Activated B cell treated with CpG ODN at 0.5 μM for 24 hours (primary cell): Measurements from ENCODE around the gene MSL1. TPM values are rescaled to one million over a fixed set of nuclear protein-coding genes. Genes with fewer than 3 reads are reported as not detected.

Source experiments
- ATAC-seq: fragments of 200-7000 bp; cut with Tn5 transposase; one replicate; pipeline ENCODE4 v1.10.0; 2021; ENCODE audit warnings: low read depth, mild to moderate bottlenecking, moderate library complexity
- CTCF ChIA-PET: fragments of 350-600 bp; sonication (Branson Sonifier 250); formaldehyde crosslinking; loops from one replicate; lab custom pipeline; 2021; ENCODE audit warnings: antibody characterized with exemption; lab: Charles Lee
- POLR2A ChIA-PET: fragments of 350-600 bp; sonication (Branson Sonifier 250); formaldehyde crosslinking; loops from one replicate; lab custom pipeline; 2021; ENCODE audit warnings: antibody characterized with exemption; lab: Charles Lee
- DNase-seq: peaks from one replicate; pipeline ENCODE4 v3.0.0; 2022
- H3K27ac Mint-ChIP-seq: one replicate; pipeline ENCODE4 v1.8.0; 2020; ENCODE audit warnings: mixed read lengths
- H3K27me3 Mint-ChIP-seq: one replicate; pipeline ENCODE4 v1.8.0; 2021; ENCODE audit warnings: mixed read lengths
- H3K36me3 Mint-ChIP-seq: one replicate; pipeline ENCODE4 v1.8.0; 2021; ENCODE audit warnings: low read depth, mixed read lengths
- H3K4me1 Mint-ChIP-seq: one replicate; pipeline ENCODE4 v1.8.0; 2021; ENCODE audit warnings: mixed read lengths
- H3K4me3 Mint-ChIP-seq: one replicate; pipeline ENCODE4 v1.8.0; 2020; ENCODE audit warnings: mild to moderate bottlenecking, mixed read lengths
- H3K9me3 Mint-ChIP-seq: one replicate; pipeline ENCODE4 v1.8.0; 2020; ENCODE audit warnings: mixed read lengths
- CTCF ChIP-seq: fragments of 200-600 bp; IDR thresholded peaks from one replicate; pipeline ENCODE4 v1.8.0; 2022; ENCODE audit warnings: antibody characterized with exemption, mild to moderate bottlenecking
- intact Hi-C: fragments of 100-400 bp; cut with micrococcal nuclease; formaldehyde crosslinking; loops from one replicate; pipeline ENCODE4 v1.15.1; 2024
- total RNA-seq: library from RNA; stranded (reverse); gene quantifications from 2 replicates; pipeline ENCODE4 v1.2.3, GENCODE V29; 2022

Gene MSL1
- total RNA-seq, 1 donor from 2014 or later: 101 TPM

GRCh38 chr17:40100669-40101366, 21.0 kb upstream of the MSL1 start:
- Mint-ChIP-seq H3K36me3 (peaks cover 11% of the 10 kb centered on the region), H3K27ac (peak overlapping the region; percentile 90), H3K4me1 (peaks cover 62% of the 10 kb centered on the region), H3K4me3 (peak overlapping the region; percentile 91), H3K27me3 (no peaks in the 10 kb centered on the region), H3K9me3 (no peaks in the 10 kb centered on the region)
- ChIA-PET POLR2A (interaction anchor here (0.6 to 7.8 kb wide), 18 partner anchors 8 to 1589 kb away, joined by 3 to 113 read pairs (median 4); partner anchors contain the start of genes CASC3, MED24, PSMD3 and THRA), CTCF (interaction anchor here (0.9 to 9.1 kb wide), 4 partner anchors 11 to 91 kb away, joined by 4 to 79 read pairs (median 10); no protein-coding TSS in a partner anchor)
- intact Hi-C loops: loop anchor here (1.0 kb wide), 2 partner anchors 7 to 47 kb away; partner anchors contain the start of gene MED24
- ATAC-seq: peak; percentile 5
- peak; percentile 79 for DNase-seq
- no peak for TF ChIP-seq CTCF

GRCh38 chr17:40101367-40102210, 20.2 kb upstream of the MSL1 start:
- H3K27me3 Mint-ChIP-seq: no peaks in the 10 kb centered on the region
- intact Hi-C loops: no loop called here
- H3K9me3 Mint-ChIP-seq: no peaks in the 10 kb centered on the region
- no peak for DNase-seq
- peaks cover 62% of the 10 kb centered on the region for H3K4me1 Mint-ChIP-seq
- ATAC-seq: no peak
- peak overlapping the region; percentile 91 for H3K4me3 Mint-ChIP-seq
- peaks cover 5% of the 10 kb centered on the region for H3K36me3 Mint-ChIP-seq
- ChIA-PET CTCF (interaction anchor here (0.9 to 9.1 kb wide), 4 partner anchors 11 to 90 kb away, joined by 4 to 79 read pairs (median 6); no protein-coding TSS in a partner anchor), POLR2A (interaction anchor here (0.6 to 7.8 kb wide), 10 partner anchors 9 to 1587 kb away, joined by 3 to 113 read pairs (median 4); partner anchors contain the start of genes CASC3, EIF1, PSMD3 and THRA)
- H3K27ac Mint-ChIP-seq: peak overlapping the region; percentile 90
- no peak for TF ChIP-seq CTCF

GRCh38 chr17:40103071-40103661, 18.6 kb upstream of the MSL1 start:
- Mint-ChIP-seq H3K27me3 (no peaks in the 10 kb centered on the region), H3K9me3 (no peaks in the 10 kb centered on the region), H3K4me1 (peaks cover 62% of the 10 kb centered on the region), H3K27ac (no peak overlapping the region), H3K4me3 (no peak overlapping the region), H3K36me3 (no peaks in the 10 kb centered on the region)
- intact Hi-C loops: no loop called here
- ATAC-seq (no peak), DNase-seq (no peak)
- ChIA-PET POLR2A (interaction anchor here (1.5 kb wide), 1 partner anchor 10 kb away, joined by 6 read pairs; no protein-coding TSS in a partner anchor), CTCF (interaction anchor here (1.5 to 2.3 kb wide), 3 partner anchors 8 to 17 kb away, joined by 4 to 8 read pairs (median 6); no protein-coding TSS in a partner anchor)
- TF ChIP-seq CTCF: no peak

- Mint-ChIP-seq H3K27me3 (no peaks in the 10 kb centered on the region), H3K4me3 (no peak overlapping the region), H3K4me1 (peaks cover 62% of the 10 kb centered on the region), H3K9me3 (no peaks in the 10 kb centered on the region), H3K36me3 (no peaks in the 10 kb centered on the region), H3K27ac (no peak overlapping the region)
- ChIA-PET POLR2A (interaction anchor here (1.5 kb wide), 1 partner anchor 10 kb away, joined by 6 read pairs; no protein-coding TSS in a partner anchor), CTCF (interaction anchor here (1.5 to 2.3 kb wide), 3 partner anchors 7 to 18 kb away, joined by 4 to 8 read pairs (median 6); no protein-coding TSS in a partner anchor)
- DNase-seq (no peak), ATAC-seq (no peak)
- TF ChIP-seq CTCF: no peak
- intact Hi-C loops: no loop called here
Observed at GRCh38 chr17:40103688-40104087, 18.1 kb upstream of the MSL1 start.
